Body of pancreas (tissue), 4 donors: ENCODE data around the gene UBN1.

Experiments
- CTCF ChIP-seq, 7 experiments: fragments of 450-650 bp in 4 of 7; fragments of 200-600 bp in 3 of 7; sonication (generic) in 3 of 7; IDR thresholded peaks; one replicate each; pipeline ENCODE4 v1.5.1; 2016 to 2019; ENCODE audit warnings: antibody characterized with exemption in 7 of 7
- POLR2A ChIP-seq, 3 donors: fragments of 450-650 bp; IDR thresholded peaks; one replicate each; pipeline ENCODE4 v1.6.1; 2016; ENCODE audit warnings: antibody characterized with exemption in 3 of 3, mild to moderate bottlenecking in 2 of 3

GRCh38 chr16:4904108-4904941 lies 57.0 kb downstream of the UBN1 start:
- TF ChIP-seq CTCF (IDR thresholded peaks at IDR 0.05) (no peak), POLR2A (IDR thresholded peaks at IDR 0.05) (no peak)
